ENCODE data around the gene ZFP36L1. TPM values are rescaled to one million over a fixed set of nuclear protein-coding genes. Genes with fewer than 3 reads are reported as not detected.
A peak's percentile ranks its signal among the peaks of the same experiment; 100 is the strongest.

Gene ZFP36L1
- total and polyA plus RNA-seq, 2 donors (not counting 3 experiments of a cell fraction or from before 2014, with no cell fraction given) = 46.0 to 89.6 TPM

GRCh38 chr14:68788275-68788995, 4.4 kb downstream of the ZFP36L1 start:
- dilution Hi-C loops (cut with MboI; ENCODE audit: extremely low pct_ligation_motif_present, low sequenced_read_pairs) = no loop called here
- POLR2A ChIA-PET = interaction anchor here (0.5 to 1.7 kb wide), 7 partner anchors 30 to 540 kb away, joined by 3 to 4 read pairs (median 3); no protein-coding TSS in a partner anchor
- FAIRE-seq = no peak
- no peak for TF ChIP-seq JUN (IDR thresholded peaks at IDR 0.05; ENCODE audit: borderline replicate concordance, insufficient read depth, insufficient read length, low read depth)
- no peak for TF ChIP-seq FOS (IDR thresholded peaks at IDR 0.05; ENCODE audit: borderline replicate concordance, insufficient read depth, low read length)
- TF ChIP-seq MYC (IDR thresholded peaks at IDR 0.05; ENCODE audit: low read depth, low read length) = no peak
- no peak for TF ChIP-seq GATA2 (IDR thresholded peaks at IDR 0.05; ENCODE audit: insufficient read depth, insufficient read length, low read depth, low read length)
- no peak for TF ChIP-seq POLR2A (IDR thresholded peaks at IDR 0.05; ENCODE audit: low read depth, low read length)
- no peak for TF ChIP-seq POLR2AphosphoS5 (IDR thresholded peaks at IDR 0.05; ENCODE audit: insufficient read depth, low read depth, low read length)
- no peak for TF ChIP-seq MAX (IDR thresholded peaks at IDR 0.05; ENCODE audit: insufficient read depth, insufficient read length)
- TF ChIP-seq EZH2 (IDR thresholded peaks at IDR 0.05; ENCODE audit: borderline replicate concordance, low read depth, low read length, severe bottlenecking) = no peak
- TF ChIP-seq CTCF (IDR thresholded peaks at IDR 0.05; ENCODE audit: extremely low read depth in 1 of 2, insufficient read depth in 1 of 2, low read depth in 1 of 2, low read length in 2 of 2) = no peak
- peak overlapping the region; percentile 24 for H3K4me2 ChIP-seq (ENCODE audit: insufficient read depth, low read length)
- no peaks in the 10 kb centered on the region for H3K27me3 ChIP-seq (ENCODE audit: control insufficient read depth in 2 of 2, insufficient read depth in 2 of 2, low read length in 2 of 2)
- H3K4me1 ChIP-seq (ENCODE audit: control insufficient read depth, extremely low read depth, insufficient read depth, low read length) = peaks cover 39% of the 10 kb centered on the region
- peaks cover 8 to 13% of the 10 kb centered on the region in 2 experiments for H3K36me3 ChIP-seq (ENCODE audit: control insufficient read depth in 2 of 2, extremely low read depth in 1 of 2, insufficient read depth in 2 of 2, low read length in 2 of 2)
- peak overlapping the region; percentile 52 for H3K9ac ChIP-seq (replicated peaks; ENCODE audit: extremely low read depth, insufficient read depth, low read length)
- CTCF ChIA-PET = interaction anchor here (0.7 to 9.6 kb wide), 14 partner anchors 9 to 852 kb away, joined by 3 to 122 read pairs (median 4); no protein-coding TSS in a partner anchor
- peak; percentile 16 for DNase-seq (ENCODE audit: low read depth, low spot score)
- BruUV-seq (replicated peaks) = no TSS peak
- H3K79me2 ChIP-seq (ENCODE audit: control insufficient read depth, insufficient read depth, low read length) = peaks cover 47% of the 10 kb centered on the region
- no peaks in the 10 kb centered on the region for H3K9me3 ChIP-seq (replicated peaks; ENCODE audit: control insufficient read depth, insufficient read depth, low read length)
- H4K20me1 ChIP-seq (replicated peaks; ENCODE audit: control insufficient read depth, extremely low read depth, insufficient read depth, low read length) = peaks cover 2% of the 10 kb centered on the region
- no peak overlapping the region for H2AFZ ChIP-seq (ENCODE audit: low read depth, low read length)
- H3K4me3 ChIP-seq (replicated peaks in 1 of 3; ENCODE audit: insufficient read depth in 1 of 3, low read depth in 1 of 3, low read length in 3 of 3) = peak overlapping the region in 2 of 3 experiments; percentile 41 to 96
- intact Hi-C loops (cut with micrococcal nuclease) = loop anchor here (2.0 kb wide), 3 partner anchors 60 to 854 kb away; no protein-coding TSS in a partner anchor
- peak overlapping the region; percentile 33 for H3K27ac ChIP-seq (ENCODE audit: insufficient read depth, low read depth, low read length)
- no peaks in the 10 kb centered on the region for H3K9me1 ChIP-seq (replicated peaks; ENCODE audit: control insufficient read depth, extremely low read depth, insufficient read depth, low read length)

Measured in endothelial cell of umbilical vein (primary cell).